GM21390 (cell line): ENCODE results near the gene HS6ST2.
A peak's percentile ranks its signal among the peaks of the same experiment; 100 is the strongest.

Experiments
- ATAC-seq: cut with Tn5 transposase; IDR thresholded peaks from one replicate; pipeline ENCODE4 v1.9.1; 2021; ENCODE audit not compliant: unreplicated experiment

The HS6ST2 gene

DNA sequence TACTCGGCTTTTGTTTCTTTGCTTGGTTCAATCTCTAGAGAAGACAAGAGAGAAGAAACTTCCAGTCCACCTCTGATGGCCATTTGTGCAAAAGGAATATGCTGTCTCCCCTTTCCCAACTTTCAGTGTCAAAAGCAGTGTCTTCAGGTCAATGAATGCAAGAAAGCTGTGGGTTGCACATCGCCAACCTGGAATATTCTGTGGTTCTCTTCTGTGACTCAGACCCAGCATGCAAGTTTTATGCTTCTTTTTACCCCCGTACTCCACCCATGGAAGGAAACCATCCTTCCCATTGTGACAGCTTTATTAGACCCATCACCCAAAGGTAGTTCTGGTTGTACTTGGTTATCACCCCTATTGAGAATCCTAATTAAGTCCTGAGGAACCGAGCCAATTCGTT, 334.0 kb downstream of the HS6ST2 start:
- no peak for ATAC-seq

DNA sequence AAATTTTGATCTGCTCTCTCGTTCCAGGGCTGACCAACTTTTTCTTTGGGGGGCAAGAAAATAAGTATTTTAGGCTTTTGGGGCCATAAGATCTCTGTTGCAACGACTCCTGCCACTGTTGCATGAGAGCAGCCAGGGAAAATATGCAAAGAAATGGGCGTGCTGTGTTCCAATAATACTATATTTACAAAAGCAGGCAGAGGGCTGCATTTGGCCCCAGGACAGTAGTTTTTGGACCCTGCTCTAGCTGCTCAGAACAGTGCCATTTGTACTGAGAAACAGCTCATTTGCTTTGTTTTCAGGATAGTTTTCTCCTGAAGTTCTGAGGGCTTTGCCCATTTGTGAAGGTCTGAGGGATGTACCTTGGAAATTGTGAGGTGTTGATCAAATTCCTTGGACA, 334.5 kb downstream of the HS6ST2 start:
- ATAC-seq = no peak

DNA sequence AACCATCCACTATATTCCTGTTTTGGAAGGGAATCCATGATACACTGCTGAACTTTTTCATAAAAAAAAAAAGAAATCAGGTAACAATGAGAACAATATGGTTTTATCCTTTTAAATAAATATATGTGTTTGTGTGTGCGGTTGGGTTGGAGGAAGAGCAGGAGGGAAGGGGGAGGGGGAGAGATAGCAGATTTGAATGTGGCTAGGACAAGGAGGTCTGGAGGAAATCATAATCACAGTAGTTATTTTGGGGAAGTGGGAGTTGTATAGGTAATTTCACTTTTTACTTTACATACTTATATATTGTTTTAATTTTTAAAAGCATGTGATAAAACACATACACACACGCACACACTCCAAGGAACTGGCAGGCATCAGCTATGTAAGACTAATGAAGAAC, 335.1 kb downstream of the HS6ST2 start:
- no peak for ATAC-seq

DNA sequence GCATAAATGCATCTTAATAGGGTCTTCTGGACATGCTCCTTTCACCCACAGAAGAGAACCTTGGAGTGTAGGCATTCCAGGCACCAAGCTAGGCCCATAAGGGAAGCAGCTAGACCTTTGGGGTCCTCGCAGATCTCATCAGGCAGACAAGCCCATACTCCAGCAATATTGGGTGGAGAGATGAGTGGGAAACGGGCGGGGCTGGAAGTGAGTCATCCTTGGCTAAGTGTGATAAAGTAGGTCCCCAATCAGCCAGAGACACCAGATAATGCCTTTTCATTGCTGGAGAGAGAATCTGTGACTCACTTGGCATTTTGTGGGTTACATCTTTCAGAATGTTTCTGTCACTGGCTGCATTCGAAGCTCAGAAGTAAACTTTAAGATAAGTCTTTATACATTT, 336.3 kb downstream of the HS6ST2 start:
- ATAC-seq = no peak

- ATAC-seq = no peak
Observed at GRCh38 chrX:132618810-132619209, 339.6 kb downstream of the HS6ST2 start.

DNA sequence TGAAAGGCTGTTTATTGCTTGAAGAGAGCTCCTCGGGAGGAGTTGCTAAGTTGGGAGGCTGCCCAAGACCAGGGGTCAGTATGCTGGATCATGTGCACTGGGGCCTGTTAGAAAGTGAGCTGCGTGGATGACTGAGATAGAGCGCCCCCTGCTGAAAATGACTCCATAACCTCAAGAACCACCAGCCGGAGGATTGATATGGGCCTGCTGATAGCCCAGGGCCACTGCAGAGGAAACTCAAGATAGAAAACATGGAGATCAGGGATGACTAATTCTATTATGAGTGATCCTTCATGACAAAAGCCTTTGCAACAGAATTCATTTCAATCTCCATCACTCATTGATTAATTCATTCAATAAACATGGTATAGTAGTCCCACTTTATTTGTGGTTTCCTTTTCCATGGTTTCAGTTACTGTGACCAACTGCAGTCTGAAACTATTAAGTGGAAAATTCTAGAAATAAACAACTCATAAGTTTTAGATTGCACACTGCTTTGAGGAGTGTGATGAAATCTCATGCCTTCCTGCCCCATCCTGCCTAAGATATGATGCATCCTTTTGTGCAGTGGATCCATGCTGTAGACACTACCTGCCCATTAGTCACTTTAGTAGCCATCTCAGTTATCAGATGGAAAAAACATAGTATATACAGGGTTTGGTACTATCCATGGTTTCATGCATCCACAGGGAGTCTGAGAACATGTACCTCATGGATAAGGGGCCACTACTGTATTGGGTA, 342.9 kb downstream of the HS6ST2 start:
- peak; percentile 57 for ATAC-seq

- ATAC-seq = no peak
Observed at GRCh38 chrX:132614297-132614696, 344.1 kb downstream of the HS6ST2 start.

DNA sequence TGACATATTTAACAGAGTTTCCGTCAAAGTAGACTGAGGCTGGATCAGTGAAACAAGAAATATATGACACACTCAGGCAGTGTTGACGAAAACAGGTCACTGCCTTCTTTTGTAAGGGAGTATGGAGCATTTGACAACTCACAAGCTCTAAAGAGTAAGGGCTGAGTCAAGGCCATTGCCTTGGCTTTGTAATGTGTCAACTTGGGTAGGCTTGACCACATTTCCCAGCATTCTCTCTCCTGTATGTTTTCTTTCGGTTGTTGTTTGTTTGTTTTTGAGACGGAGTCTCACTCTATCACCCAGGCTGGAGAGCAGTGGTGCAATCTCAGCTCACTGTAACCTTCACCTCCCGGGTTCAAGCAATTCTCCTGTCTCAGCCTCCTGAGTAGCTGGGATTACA, 344.6 kb downstream of the HS6ST2 start:
- ATAC-seq = no peak

GRCh38 chrX:132612821-132613564, 345.4 kb downstream of the HS6ST2 start:
- peak; percentile 72 for ATAC-seq

DNA sequence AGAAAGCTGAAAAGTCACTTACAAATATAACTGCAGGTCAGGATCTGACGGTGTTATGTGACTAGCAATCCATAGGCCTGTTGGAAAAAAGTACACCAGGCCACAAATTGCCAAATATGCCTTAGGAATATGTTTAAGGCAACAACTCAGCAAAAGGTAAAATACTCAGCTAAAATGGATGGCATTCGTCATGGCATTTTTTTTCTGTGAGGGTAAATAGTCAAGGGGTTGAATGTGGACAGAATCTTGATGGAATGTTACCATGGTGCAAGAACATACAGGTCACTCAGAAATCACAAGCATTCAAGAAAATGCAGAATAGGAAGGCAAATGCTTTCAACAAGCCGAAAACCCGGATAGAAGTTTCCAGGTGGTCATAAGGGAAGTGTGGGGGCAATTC, 347.9 kb downstream of the HS6ST2 start:
- no peak for ATAC-seq

- ATAC-seq = no peak
Observed at GRCh38 chrX:132609362-132609848, 349.0 kb downstream of the HS6ST2 start.

DNA sequence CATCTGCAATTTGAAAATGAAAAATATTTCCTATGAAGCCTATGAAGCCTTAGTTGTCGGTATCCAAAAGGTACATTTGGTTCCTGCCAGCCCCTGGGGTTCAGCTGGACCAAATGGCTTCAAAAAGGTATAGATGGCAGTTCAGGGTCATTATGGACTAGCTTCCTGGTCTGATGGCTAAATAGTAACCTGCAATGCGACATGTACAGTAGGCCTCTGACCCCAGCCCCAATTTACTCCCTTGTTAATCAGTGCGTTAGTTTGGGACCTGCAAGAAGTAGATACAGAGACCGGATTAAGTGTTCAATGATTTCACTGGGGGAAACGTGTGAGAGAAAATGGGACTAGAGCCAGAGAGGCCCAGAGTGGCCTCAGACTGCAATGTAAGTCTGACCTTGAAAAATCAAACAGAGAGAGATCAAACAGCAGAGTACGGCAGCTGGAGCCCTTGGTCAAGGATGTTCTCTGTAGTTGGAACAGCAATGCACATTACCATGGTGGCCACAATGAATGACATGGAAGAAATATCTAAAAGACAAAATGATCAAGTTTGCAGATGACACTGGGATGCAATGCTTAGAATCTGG, 354.6 kb downstream of the HS6ST2 start:
- ATAC-seq = no peak

DNA sequence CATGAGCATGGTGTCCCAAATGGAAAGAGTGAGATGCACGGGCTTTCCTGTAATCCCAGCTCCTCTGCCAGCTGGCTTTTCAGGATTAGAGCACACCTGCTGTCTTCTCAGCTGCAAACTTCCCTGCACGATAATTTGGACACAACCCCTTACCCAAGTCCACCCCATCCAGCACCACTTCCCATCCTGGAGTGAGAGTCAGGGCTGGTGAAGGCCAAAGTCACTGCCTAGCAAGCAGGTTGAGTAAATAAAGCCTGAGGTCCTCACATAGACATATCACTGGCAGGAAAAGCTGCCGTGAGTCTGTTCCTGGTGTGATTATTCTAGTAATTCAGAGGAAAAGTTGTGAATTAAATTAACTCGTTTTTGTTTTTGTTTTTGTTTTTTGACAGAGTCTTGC, 355.7 kb downstream of the HS6ST2 start:
- ATAC-seq = no peak

- no peak for ATAC-seq
Observed at GRCh38 chrX:132594999-132595398, 363.4 kb downstream of the HS6ST2 start.

DNA sequence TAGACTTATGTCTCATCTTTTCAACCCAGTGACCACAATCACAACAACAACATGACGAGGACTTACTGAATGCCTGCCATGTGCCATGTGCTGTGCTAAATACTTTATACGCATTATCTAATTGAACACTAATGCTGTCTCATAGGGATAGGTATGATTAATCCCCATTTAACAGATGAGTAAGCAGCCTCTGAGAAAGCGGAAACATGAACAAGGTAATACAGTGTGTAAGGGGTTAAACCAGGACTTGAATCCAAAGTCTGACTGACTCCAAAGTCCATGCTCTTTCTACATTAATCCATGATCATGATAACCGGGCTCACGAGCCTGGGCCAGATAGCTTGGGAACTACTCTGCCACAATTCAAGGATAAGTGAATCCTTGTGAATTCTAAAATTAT, 364.3 kb downstream of the HS6ST2 start:
- no peak for ATAC-seq

GRCh38 chrX:132592880-132593279, 365.5 kb downstream of the HS6ST2 start:
- no peak for ATAC-seq

GRCh38 chrX:132591719-132592275, 366.6 kb downstream of the HS6ST2 start:
- no peak for ATAC-seq

- no peak for ATAC-seq
Observed at GRCh38 chrX:132590350-132591026, 367.9 kb downstream of the HS6ST2 start.

GRCh38 chrX:132584936-132585335, 373.5 kb downstream of the HS6ST2 start:
- no peak for ATAC-seq

DNA sequence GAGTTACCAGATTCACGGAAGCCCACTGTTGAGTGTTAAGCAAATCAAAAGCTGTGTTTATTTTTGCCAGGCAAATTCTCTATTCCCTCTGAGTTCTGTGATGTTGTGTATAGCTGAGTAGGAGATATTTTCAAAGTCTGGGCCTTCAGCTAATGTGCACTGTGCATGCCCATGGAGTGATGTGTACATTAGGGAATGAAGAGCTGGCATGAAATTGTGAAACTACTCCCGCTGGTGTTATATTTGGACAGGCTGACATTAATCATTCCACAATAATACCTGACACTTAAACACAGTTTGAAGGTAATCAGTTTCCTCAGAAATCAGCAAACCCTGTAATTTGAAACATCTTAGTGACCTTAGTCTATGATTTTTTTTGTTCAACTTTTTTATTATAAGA, 381.5 kb downstream of the HS6ST2 start:
- ATAC-seq = no peak
